ENCODE data around the gene LSM14A.

DNA sequence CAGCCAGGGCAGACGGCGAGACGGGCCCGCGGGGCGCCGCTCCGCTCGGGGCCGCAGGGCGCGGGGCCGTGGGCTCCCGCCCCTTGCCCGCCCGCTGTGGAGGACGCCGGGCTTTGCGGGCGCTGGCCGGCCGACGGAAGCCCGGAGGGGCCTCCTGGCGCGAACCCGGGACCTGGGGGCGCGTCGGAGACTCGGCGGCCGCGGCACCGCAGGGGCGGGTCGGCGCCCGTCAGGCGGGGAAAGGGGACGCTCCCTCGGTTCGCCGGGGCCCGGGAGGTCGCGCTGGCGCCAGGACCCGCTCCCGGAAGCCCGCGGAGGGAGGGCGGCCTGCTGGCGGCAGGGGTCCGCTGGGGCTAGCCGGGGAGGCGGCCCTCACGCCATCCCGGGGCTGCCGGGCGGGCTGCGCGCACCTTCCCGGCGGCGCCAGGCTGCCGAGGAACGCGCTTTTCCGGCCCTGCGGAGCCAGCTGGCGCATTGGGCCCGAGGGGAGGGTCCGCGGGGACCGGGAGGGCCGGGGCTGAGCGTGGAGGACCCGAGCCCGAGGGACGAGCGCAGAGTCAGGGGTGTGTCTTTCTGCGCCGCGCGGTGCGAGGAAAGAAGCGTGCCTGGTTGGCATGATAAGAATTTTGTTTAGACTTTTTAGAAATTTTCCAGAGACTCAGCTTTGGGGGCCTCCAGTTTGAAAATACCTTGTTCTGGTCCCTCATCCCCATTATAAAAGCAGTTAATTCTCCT, 82.6 kb downstream of the LSM14A start:
- TF ChIP-seq, protein P1, sequence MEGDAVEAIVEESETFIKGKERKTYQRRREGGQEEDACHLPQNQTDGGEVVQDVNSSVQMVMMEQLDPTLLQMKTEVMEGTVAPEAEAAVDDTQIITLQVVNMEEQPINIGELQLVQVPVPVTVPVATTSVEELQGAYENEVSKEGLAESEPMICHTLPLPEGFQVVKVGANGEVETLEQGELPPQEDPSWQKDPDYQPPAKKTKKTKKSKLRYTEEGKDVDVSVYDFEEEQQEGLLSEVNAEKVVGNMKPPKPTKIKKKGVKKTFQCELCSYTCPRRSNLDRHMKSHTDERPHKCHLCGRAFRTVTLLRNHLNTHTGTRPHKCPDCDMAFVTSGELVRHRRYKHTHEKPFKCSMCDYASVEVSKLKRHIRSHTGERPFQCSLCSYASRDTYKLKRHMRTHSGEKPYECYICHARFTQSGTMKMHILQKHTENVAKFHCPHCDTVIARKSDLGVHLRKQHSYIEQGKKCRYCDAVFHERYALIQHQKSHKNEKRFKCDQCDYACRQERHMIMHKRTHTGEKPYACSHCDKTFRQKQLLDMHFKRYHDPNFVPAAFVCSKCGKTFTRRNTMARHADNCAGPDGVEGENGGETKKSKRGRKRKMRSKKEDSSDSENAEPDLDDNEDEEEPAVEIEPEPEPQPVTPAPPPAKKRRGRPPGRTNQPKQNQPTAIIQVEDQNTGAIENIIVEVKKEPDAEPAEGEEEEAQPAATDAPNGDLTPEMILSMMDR (IDR thresholded peaks at IDR 0.05; ENCODE audit: insufficient read depth, low read length, poor library complexity, severe bottlenecking): no peak
- TF ChIP-seq EZH2phosphoT487 (conservative IDR thresholded peaks at IDR 0.05; ENCODE audit: low read length): no peak

All from SU-DHL-6 (cell line).